Panc1 (cell line): Measurements from ENCODE around the gene PRSS58. TPM values are rescaled to one million over a fixed set of nuclear protein-coding genes. Genes with fewer than 3 reads are reported as not detected.

Source experiments
- ATAC-seq: fragments of 200-7000 bp; cut with Tn5 transposase; 2 replicates; pipeline ENCODE4 v1.9.1; 2020; ENCODE audit warnings: mild to moderate bottlenecking, moderate library complexity
- BruUV-seq: library from RNA; stranded (reverse); fragments of 400-500 nt; replicated peaks from 2 replicates; lab custom pipeline; 2021; lab: Mats Ljungman, UMichigan
- CTCF ChIA-PET: fragments of 300-600 bp; sonication (Branson Sonifier 250); formaldehyde crosslinking; loops from one replicate; lab custom pipeline; 2022; ENCODE audit warnings: antibody characterized with exemption; lab: Charles Lee
- POLR2A ChIA-PET: fragments of 300-600 bp; sonication (Branson Sonifier 250); formaldehyde crosslinking; loops from one replicate; lab custom pipeline; 2022; ENCODE audit warnings: antibody characterized with exemption; lab: Charles Lee
- DNase-seq: peaks from one replicate; pipeline ENCODE4 v3.0.0-alpha.2; 2010; ENCODE audit warnings: low read depth, low spot score
- H3K27ac ChIP-seq: 2 replicates; pipeline ENCODE4 v1.5.1; 2011; ENCODE audit warnings: mild to moderate bottlenecking, low read length, inconsistent platforms
- H3K27me3 ChIP-seq: fragments of 200-500 bp; sonication (Bioruptor generic); 2 replicates; pipeline ENCODE4 v1.6.0; 2014; ENCODE audit warnings: low read length, inconsistent platforms; ENCODE audit not compliant: control insufficient read depth, insufficient read depth
- H3K36me3 ChIP-seq: fragments of 200-500 bp; sonication (Bioruptor generic); 2 replicates; pipeline ENCODE4 v1.5.1; 2014; ENCODE audit warnings: inconsistent platforms, mild to moderate bottlenecking, low read length, moderate library complexity; ENCODE audit not compliant: control insufficient read depth, insufficient read depth
- H3K4me1 ChIP-seq: 2 replicates; pipeline ENCODE4 v1.5.1; 2011; ENCODE audit warnings: inconsistent platforms, mild to moderate bottlenecking, low read length, moderate library complexity; ENCODE audit not compliant: control insufficient read depth, insufficient read depth
- H3K4me3 ChIP-seq, 2 experiments: 2 replicates each; pipeline ENCODE4 v1.5.1; 2011 to 2012; ENCODE audit warnings: low read depth in 2 of 2, low read length in 2 of 2, mild to moderate bottlenecking in 2 of 2, inconsistent platforms in 1 of 2, moderate library complexity in 1 of 2
- H3K9me3 ChIP-seq: fragments of 200-500 bp; sonication (Bioruptor generic); 2 replicates; pipeline ENCODE4 v1.5.1; 2014; ENCODE audit warnings: low read depth, mild to moderate bottlenecking, inconsistent platforms, low read length, moderate library complexity; ENCODE audit not compliant: control insufficient read depth, insufficient read depth
- CTCF ChIP-seq: fragments of 450-650 bp; IDR thresholded peaks from 2 replicates; pipeline ENCODE4 v1.5.1; 2017; ENCODE audit warnings: mild to moderate bottlenecking
- POLR2AphosphoS5 ChIP-seq: IDR thresholded peaks from 2 replicates; pipeline ENCODE4 v1.6.1; 2012; ENCODE audit warnings: mild to moderate bottlenecking, low read depth, low read length, moderate library complexity
- SIN3A ChIP-seq: IDR thresholded peaks from 2 replicates; pipeline ENCODE4 v1.6.1; 2012; ENCODE audit warnings: low read depth, mild to moderate bottlenecking, low read length, moderate library complexity, borderline replicate concordance; ENCODE audit not compliant: insufficient read depth
- TCF7L2 ChIP-seq: IDR thresholded peaks from 2 replicates; pipeline ENCODE4 v1.6.1; 2011; ENCODE audit warnings: mild to moderate bottlenecking, low read depth, low read length, inconsistent platforms
- in situ Hi-C: cut with HindIII; loops from 2 replicates; pipeline ENCODE4 v1.10.0; 2016; ENCODE audit warnings: low sequenced_read_pairs, low pct_unique_long_range_greater_than_20kb
- intact Hi-C: fragments of 100-400 bp; cut with micrococcal nuclease; formaldehyde crosslinking; loops from one replicate; pipeline ENCODE4 v1.10.0; 2022; ENCODE audit not compliant: unreplicated experiment
- total RNA-seq: library from RNA; stranded (reverse); gene quantifications from one replicate; pipeline ENCODE4 v1.2.1, GENCODE V29; 2021; ENCODE audit not compliant: unreplicated experiment
- TF ChIP-seq, protein P1 (sequence below), 2 experiments: IDR thresholded peaks; 2 replicates each; pipeline ENCODE4 v1.6.1; 2011 to 2012; ENCODE audit warnings: low read depth in 2 of 2, control low read depth in 1 of 2, low read length in 1 of 2, mild to moderate bottlenecking in 1 of 2, moderate library complexity in 1 of 2; ENCODE audit not compliant: insufficient read depth in 1 of 2

The PRSS58 gene
- total RNA-seq, 1 experiment from 2014 or later, result not detected

DNA sequence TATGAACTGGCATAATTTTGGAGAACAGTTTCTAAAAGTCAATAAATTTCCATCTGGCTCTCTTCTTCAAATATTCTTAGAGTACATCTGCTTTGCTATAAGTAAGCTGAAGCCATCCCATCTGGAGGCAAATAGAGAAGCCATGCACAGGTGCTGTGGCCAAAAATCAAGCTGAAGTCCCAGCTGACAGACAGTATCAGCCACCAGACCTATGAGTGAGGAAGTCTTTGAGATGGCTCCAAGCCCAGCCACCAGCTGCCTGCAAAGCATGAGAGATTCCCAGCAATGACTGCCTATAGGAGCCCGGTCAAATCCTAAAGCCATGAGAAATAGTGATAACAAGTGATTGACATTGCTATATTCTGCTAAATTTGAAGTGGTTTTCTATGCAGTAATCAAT is 21.7 kb upstream of the PRSS58 start:
- TF ChIP-seq POLR2AphosphoS5, result no peak
- Histone ChIP-seq H3K4me1 (no peaks in the 10 kb centered on the region), H3K27me3 (no peaks in the 10 kb centered on the region), H3K27ac (no peak overlapping the region), H3K4me3 (no peak overlapping the region), H3K9me3 (no peaks in the 10 kb centered on the region), H3K36me3 (no peaks in the 10 kb centered on the region)
- in situ Hi-C loops, result no loop called here
- ChIA-PET POLR2A (no interaction called here), CTCF (no interaction called here)
- intact Hi-C loops, result no loop called here
- DNase-seq (no peak), ATAC-seq (no peak)
- BruUV-seq, result no TSS peak

GRCh38 chr7:142275028-142275427 is 17.2 kb upstream of the PRSS58 start:
- in situ Hi-C loops (no loop called here), intact Hi-C loops (no loop called here)
- BruUV-seq, result no TSS peak
- no peak for TF ChIP-seq TCF7L2
- TF ChIP-seq CTCF, result no peak
- TF ChIP-seq SIN3A, result no peak
- TF ChIP-seq, protein P1, sequence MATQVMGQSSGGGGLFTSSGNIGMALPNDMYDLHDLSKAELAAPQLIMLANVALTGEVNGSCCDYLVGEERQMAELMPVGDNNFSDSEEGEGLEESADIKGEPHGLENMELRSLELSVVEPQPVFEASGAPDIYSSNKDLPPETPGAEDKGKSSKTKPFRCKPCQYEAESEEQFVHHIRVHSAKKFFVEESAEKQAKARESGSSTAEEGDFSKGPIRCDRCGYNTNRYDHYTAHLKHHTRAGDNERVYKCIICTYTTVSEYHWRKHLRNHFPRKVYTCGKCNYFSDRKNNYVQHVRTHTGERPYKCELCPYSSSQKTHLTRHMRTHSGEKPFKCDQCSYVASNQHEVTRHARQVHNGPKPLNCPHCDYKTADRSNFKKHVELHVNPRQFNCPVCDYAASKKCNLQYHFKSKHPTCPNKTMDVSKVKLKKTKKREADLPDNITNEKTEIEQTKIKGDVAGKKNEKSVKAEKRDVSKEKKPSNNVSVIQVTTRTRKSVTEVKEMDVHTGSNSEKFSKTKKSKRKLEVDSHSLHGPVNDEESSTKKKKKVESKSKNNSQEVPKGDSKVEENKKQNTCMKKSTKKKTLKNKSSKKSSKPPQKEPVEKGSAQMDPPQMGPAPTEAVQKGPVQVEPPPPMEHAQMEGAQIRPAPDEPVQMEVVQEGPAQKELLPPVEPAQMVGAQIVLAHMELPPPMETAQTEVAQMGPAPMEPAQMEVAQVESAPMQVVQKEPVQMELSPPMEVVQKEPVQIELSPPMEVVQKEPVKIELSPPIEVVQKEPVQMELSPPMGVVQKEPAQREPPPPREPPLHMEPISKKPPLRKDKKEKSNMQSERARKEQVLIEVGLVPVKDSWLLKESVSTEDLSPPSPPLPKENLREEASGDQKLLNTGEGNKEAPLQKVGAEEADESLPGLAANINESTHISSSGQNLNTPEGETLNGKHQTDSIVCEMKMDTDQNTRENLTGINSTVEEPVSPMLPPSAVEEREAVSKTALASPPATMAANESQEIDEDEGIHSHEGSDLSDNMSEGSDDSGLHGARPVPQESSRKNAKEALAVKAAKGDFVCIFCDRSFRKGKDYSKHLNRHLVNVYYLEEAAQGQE (IDR thresholded peaks at IDR 0.05; ENCODE audit: insufficient read depth in 1 of 2, low read depth in 2 of 2, low read length in 1 of 2), result no peak
- no peak for TF ChIP-seq POLR2AphosphoS5
- H3K9me3 ChIP-seq, result no peaks in the 10 kb centered on the region
- H3K27me3 ChIP-seq, result no peaks in the 10 kb centered on the region
- no peak for DNase-seq
- no peak for ATAC-seq
- no peaks in the 10 kb centered on the region for H3K36me3 ChIP-seq
- H3K4me1 ChIP-seq, result no peaks in the 10 kb centered on the region
- H3K27ac ChIP-seq, result no peak overlapping the region
- ChIA-PET CTCF (no interaction called here), POLR2A (no interaction called here)
- no peak overlapping the region for H3K4me3 ChIP-seq

DNA sequence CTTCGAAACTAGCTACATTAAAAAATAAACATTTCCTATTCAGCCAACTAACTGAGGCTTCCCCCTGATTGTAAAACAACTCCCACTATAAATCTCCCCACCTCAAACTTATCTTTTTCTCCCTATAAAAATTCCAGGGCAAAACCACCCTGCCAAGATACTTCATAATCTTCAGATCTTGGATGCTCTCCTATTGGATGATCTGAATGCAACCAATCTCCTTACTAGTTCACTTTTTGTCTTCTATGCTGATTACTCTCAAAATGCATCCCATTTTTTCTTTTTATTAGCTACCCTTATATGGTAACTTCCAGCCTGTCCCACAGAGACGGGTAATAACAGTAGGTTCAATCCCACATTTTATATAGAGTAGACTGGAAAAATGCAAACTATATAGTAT is 15.0 kb upstream of the PRSS58 start:
- intact Hi-C loops, result no loop called here
- POLR2A ChIA-PET, result no interaction called here
- no peak overlapping the region for H3K27ac ChIP-seq

More for the DNA sequence above, 15.0 kb upstream of the PRSS58 start:
- no TSS peak for BruUV-seq
- CTCF ChIA-PET, result no interaction called here
- H3K36me3 ChIP-seq, result no peaks in the 10 kb centered on the region
- no peaks in the 10 kb centered on the region for H3K9me3 ChIP-seq
- TF ChIP-seq POLR2AphosphoS5 (no peak), TCF7L2 (no peak), CTCF (no peak), SIN3A (no peak)
- TF ChIP-seq, protein P1 (IDR thresholded peaks at IDR 0.05; ENCODE audit: insufficient read depth in 1 of 2, low read depth in 2 of 2, low read length in 1 of 2), result no peak
- ATAC-seq, result no peak
- H3K4me3 ChIP-seq, result no peak overlapping the region
- no peak for DNase-seq
- H3K4me1 ChIP-seq, result no peaks in the 10 kb centered on the region
- H3K27me3 ChIP-seq, result no peaks in the 10 kb centered on the region
- in situ Hi-C loops, result no loop called here
